ENCODE measurements around the gene COX7B.

DNA sequence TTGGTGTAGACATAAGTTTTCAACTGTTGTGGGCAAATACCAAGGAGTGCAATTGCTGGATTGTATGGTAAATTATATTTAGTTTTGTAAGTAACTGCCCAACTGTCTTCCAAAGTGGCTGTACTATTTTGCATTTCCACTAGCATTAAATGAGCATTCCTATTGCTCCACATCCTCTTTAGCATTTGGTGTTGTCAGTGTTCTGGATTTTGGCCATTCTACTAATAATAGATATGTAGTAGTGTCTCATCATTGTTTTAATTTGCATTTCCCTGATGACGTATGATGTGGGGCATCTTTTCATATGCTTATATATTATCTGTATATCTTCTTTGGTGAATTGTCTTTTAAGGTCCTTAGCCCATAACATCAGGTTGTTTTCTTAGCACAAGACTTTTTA lies 52.9 kb downstream of the COX7B start:
- no peak for TF ChIP-seq POLR2AphosphoS5 (IDR thresholded peaks at IDR 0.05; ENCODE audit: low read depth, low read length)
- TF ChIP-seq NRF1 (IDR thresholded peaks at IDR 0.05; ENCODE audit: low read depth, low read length) = no peak
- TF ChIP-seq, protein P1, sequence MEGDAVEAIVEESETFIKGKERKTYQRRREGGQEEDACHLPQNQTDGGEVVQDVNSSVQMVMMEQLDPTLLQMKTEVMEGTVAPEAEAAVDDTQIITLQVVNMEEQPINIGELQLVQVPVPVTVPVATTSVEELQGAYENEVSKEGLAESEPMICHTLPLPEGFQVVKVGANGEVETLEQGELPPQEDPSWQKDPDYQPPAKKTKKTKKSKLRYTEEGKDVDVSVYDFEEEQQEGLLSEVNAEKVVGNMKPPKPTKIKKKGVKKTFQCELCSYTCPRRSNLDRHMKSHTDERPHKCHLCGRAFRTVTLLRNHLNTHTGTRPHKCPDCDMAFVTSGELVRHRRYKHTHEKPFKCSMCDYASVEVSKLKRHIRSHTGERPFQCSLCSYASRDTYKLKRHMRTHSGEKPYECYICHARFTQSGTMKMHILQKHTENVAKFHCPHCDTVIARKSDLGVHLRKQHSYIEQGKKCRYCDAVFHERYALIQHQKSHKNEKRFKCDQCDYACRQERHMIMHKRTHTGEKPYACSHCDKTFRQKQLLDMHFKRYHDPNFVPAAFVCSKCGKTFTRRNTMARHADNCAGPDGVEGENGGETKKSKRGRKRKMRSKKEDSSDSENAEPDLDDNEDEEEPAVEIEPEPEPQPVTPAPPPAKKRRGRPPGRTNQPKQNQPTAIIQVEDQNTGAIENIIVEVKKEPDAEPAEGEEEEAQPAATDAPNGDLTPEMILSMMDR (IDR thresholded peaks at IDR 0.05; ENCODE audit: control extremely low read depth in 1 of 3, insufficient read depth in 1 of 3, low read depth in 1 of 3, low read length in 3 of 3) = no peak
- no peak for TF ChIP-seq CEBPB (IDR thresholded peaks at IDR 0.05; ENCODE audit: low read depth, low read length)
- TF ChIP-seq BRCA1 (IDR thresholded peaks at IDR 0.05; ENCODE audit: low read depth, low read length) = no peak
- TF ChIP-seq ZNF274 (IDR thresholded peaks at IDR 0.05; ENCODE audit: borderline replicate concordance, extremely low read depth, low read length) = no peak
- no peak for TF ChIP-seq EP300 (IDR thresholded peaks at IDR 0.05; ENCODE audit: borderline replicate concordance in 1 of 2, low read depth in 2 of 2, low read length in 2 of 2)
- no peak for TF ChIP-seq CREB1 (IDR thresholded peaks at IDR 0.05)
- TF ChIP-seq, protein P2, sequence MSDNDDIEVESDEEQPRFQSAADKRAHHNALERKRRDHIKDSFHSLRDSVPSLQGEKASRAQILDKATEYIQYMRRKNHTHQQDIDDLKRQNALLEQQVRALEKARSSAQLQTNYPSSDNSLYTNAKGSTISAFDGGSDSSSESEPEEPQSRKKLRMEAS (IDR thresholded peaks at IDR 0.05) = no peak
- no peak for TF ChIP-seq YY1 (IDR thresholded peaks at IDR 0.05; ENCODE audit: low read depth, low read length)
- TF ChIP-seq, protein P3, sequence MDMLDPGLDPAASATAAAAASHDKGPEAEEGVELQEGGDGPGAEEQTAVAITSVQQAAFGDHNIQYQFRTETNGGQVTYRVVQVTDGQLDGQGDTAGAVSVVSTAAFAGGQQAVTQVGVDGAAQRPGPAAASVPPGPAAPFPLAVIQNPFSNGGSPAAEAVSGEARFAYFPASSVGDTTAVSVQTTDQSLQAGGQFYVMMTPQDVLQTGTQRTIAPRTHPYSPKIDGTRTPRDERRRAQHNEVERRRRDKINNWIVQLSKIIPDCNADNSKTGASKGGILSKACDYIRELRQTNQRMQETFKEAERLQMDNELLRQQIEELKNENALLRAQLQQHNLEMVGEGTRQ (IDR thresholded peaks at IDR 0.05; ENCODE audit: low read length) = no peak
- TF ChIP-seq SIRT6 (IDR thresholded peaks at IDR 0.05; ENCODE audit: low read length) = no peak
- no peak for TF ChIP-seq TAF1 (IDR thresholded peaks at IDR 0.05; ENCODE audit: low read depth, low read length)
- no peak for TF ChIP-seq POLR2A (IDR thresholded peaks at IDR 0.05; ENCODE audit: control extremely low read depth in 1 of 2, low read depth in 2 of 2, low read length in 2 of 2)
